Nasal cavity respiratory epithelium epithelial cell of viscerocranial mucosa (primary cell): ENCODE measurements around the gene AHCY. TPM values are rescaled to one million over a fixed set of nuclear protein-coding genes. Genes with fewer than 3 reads are reported as not detected.

ENCODE experiments used
- total RNA-seq: library from RNA; depleted of rRNA; stranded (reverse); fragments of >200 nt; gene quantifications from 2 replicates; pipeline ENCODE4 v1.2.3, GENCODE V29; 2014

AHCY gene
- total RNA-seq: 167 and 186 TPM in 2 replicates

GRCh38 chr20:34302723-34303533 lies at the start of gene AHCY:
Gene AHCY (minus strand): TSS chr20:34303355. CDS start chr20:34303270, 85 bp downstream.

GRCh38 chr20:34240693-34241615 lies 62.2 kb downstream of the AHCY start, which contains the start of gene ASIP:
Gene ASIP (plus strand): TSS chr20:34241423. CDS start chr20:34260375, 18,952 bp downstream.

Other genes starting within 250 kb of the AHCY start
- gene EIF2S2, start 191.1 kb downstream of the AHCY start, total RNA-seq: 175 and 189 TPM in 2 replicates
- not detected in 2 replicates for gene ASIP, start 61.9 kb downstream of the AHCY start, total RNA-seq
- gene ITCH, start 59.9 kb upstream of the AHCY start, total RNA-seq: 99.2 and 117 TPM in 2 replicates
- 16.1 and 41.7 TPM in 2 replicates for gene DYNLRB1, start 213.1 kb upstream of the AHCY start, total RNA-seq